Common myeloid progenitor, CD34-positive (primary cell): ENCODE measurements around the gene TNIK.
A peak's percentile ranks its signal among the peaks of the same experiment; 100 is the strongest.

Experiments used
- CTCF ChIA-PET: fragments of 350-600 bp; sonication (Branson Sonifier 250); formaldehyde crosslinking; loops from one replicate; lab custom pipeline; 2021; ENCODE audit warnings: antibody characterized with exemption; lab: Charles Lee
- POLR2A ChIA-PET: fragments of 350-600 bp; sonication (Branson Sonifier 250); formaldehyde crosslinking; loops from one replicate; lab custom pipeline; 2021; ENCODE audit warnings: antibody characterized with exemption; lab: Charles Lee
- DNase-seq, 3 donors: peaks; one replicate each; pipeline versions ENCODE4 v3.0.0 to v3.0.0-alpha.2; 2013
- H3K27ac ChIP-seq, 2 experiments: 1 replicate in 1 of 2; 2 replicates in 1 of 2; pipeline ENCODE4 v1.7.0; 2013; ENCODE audit warnings: inconsistent platforms in 2 of 2, low read length in 2 of 2, mild to moderate bottlenecking in 2 of 2, low read depth in 1 of 2, moderate library complexity in 1 of 2; ENCODE audit not compliant: severe bottlenecking in 2 of 2, insufficient read depth in 1 of 2, poor library complexity in 1 of 2
- H3K27me3 ChIP-seq, 5 experiments: replicated peaks in 2 of 5; 1 replicate in 3 of 5; 2 replicates in 2 of 5; pipeline versions ENCODE4 v1.6.1 to v1.7.0; 2013; ENCODE audit warnings: low read length in 4 of 5, mild to moderate bottlenecking in 2 of 5, moderate library complexity in 2 of 5, inconsistent platforms in 1 of 5; ENCODE audit not compliant: insufficient read depth in 5 of 5, control insufficient read depth in 4 of 5
- H3K36me3 ChIP-seq, 4 experiments: 1 replicate in 2 of 4; 2 replicates in 2 of 4; pipeline versions ENCODE4 v1.6.1 to v1.7.0; 2013; ENCODE audit warnings: low read length in 3 of 4, control low read depth in 1 of 4, mild to moderate bottlenecking in 1 of 4; ENCODE audit not compliant: control insufficient read depth in 4 of 4, insufficient read depth in 4 of 4
- H3K4me1 ChIP-seq, 4 experiments: 1 replicate in 3 of 4; 2 replicates in 1 of 4; pipeline versions ENCODE4 v1.6.1 to v1.7.1; 2013; ENCODE audit warnings: low read length in 3 of 4, mild to moderate bottlenecking in 3 of 4, control low read depth in 1 of 4, inconsistent platforms in 1 of 4, moderate library complexity in 1 of 4; ENCODE audit not compliant: control insufficient read depth in 4 of 4, insufficient read depth in 4 of 4; ENCODE audit errors: control extremely low read depth in 1 of 4
- H3K4me3 ChIP-seq, 7 experiments: 1 replicate in 4 of 7; 2 replicates in 3 of 7; pipeline versions ENCODE4 v1.5.1 to v1.7.0; 2013; ENCODE audit warnings: mild to moderate bottlenecking in 7 of 7, low read length in 6 of 7, moderate library complexity in 6 of 7, inconsistent platforms in 2 of 7, low read depth in 2 of 7, control low read depth in 1 of 7; ENCODE audit not compliant: insufficient read depth in 4 of 7, control insufficient read depth in 1 of 7; ENCODE audit errors: extremely low read depth in 1 of 7
- H3K9me3 ChIP-seq, 5 experiments: 1 replicate in 4 of 5; 2 replicates in 1 of 5; pipeline versions ENCODE4 v1.6.1 to v1.7.1; 2013; ENCODE audit warnings: low read length in 4 of 5, mild to moderate bottlenecking in 2 of 5, inconsistent platforms in 1 of 5, low read depth in 1 of 5, moderate library complexity in 1 of 5; ENCODE audit not compliant: control insufficient read depth in 4 of 5, insufficient read depth in 2 of 5; ENCODE audit errors: control extremely low read depth in 1 of 5
- WGBS: methylation state at CpG from one replicate; pipeline ENCODE4 v1.1.5; 2013; ENCODE audit not compliant: insufficient coverage; 5-methylcytosine and 5-hydroxymethylcytosine counted together

TNIK gene

DNA sequence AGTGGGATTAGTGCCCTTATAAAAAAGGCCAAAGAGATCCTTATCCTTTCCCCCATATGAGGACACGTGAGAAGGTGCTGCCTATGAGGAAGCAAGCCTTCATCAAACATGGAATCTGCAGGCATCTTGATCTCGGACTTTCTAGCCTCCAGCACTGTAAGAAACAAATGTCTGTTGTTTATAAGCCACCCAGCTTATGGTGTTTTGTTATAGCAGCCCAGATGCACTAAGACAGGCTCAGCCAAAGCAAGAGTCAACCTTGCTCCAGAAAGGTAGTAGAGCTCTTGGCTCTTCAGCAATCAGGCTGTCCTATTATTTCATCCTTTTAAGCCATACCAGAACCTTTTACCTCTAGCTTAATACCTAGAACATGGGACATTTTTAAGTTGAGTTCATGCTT lies 12.3 kb upstream of the TNIK start:
- H3K27ac ChIP-seq = no peak overlapping the region
- ChIA-PET CTCF (interaction anchor here (1.1 to 1.4 kb wide), 2 partner anchors 12 to 93 kb away, joined by 3 to 6 read pairs; partner anchors contain the start of gene TNIK), POLR2A (no interaction called here)
- peaks cover 0 to 3% (median 0%) of the 10 kb centered on the region in 4 experiments for H3K4me1 ChIP-seq
- no peaks in the 10 kb centered on the region for H3K36me3 ChIP-seq
- H3K4me3 ChIP-seq = no peak overlapping the region
- DNase-seq = no peak
- H3K27me3 ChIP-seq = no peaks in the 10 kb centered on the region
- no peaks in the 10 kb centered on the region for H3K9me3 ChIP-seq
- WGBS = 90% methylated on average over 2 of the region's 2 CpGs

DNA sequence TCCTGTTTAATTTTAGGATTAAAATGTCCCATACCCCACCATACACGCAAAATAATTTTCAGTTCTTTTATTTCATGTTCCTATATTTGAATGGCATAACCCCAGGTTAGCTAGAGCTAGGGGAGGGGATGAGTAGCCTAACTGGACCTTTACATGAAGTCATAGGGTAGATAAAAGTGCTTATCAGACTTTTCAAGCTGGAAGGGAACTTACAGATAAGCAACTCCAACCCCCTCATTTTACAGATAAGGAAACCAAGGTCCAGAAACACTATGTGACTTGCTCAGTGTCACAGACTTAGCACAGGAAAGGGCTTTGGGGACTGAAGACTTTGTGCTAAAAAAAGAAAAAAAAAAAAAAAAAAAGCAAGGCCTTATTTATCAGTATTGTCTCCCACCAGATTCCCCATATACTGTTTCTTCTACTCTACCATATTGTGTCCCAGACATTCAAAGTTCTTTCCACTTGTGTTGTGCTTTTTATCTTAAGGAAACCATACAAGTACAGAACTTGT lies 10.6 kb upstream of the TNIK start:
- ChIA-PET POLR2A (no interaction called here), CTCF (interaction anchor here (0.6 to 1.5 kb wide), 2 partner anchors 157 to 408 kb away, joined by 3 to 4 read pairs; no protein-coding TSS in a partner anchor)
- peaks cover 0 to 3% (median 0%) of the 10 kb centered on the region in 4 experiments for H3K4me1 ChIP-seq
- H3K36me3 ChIP-seq = no peaks in the 10 kb centered on the region
- peak overlapping the region in 1 of 2 experiments; percentile 69 for H3K27ac ChIP-seq
- H3K27me3 ChIP-seq = no peaks in the 10 kb centered on the region
- no peaks in the 10 kb centered on the region for H3K9me3 ChIP-seq
- no peak overlapping the region for H3K4me3 ChIP-seq
- peak; percentile 45 to 65 (median 50) for DNase-seq
- no CpG with 5 or more reads among the region's 1 CpG for WGBS

DNA sequence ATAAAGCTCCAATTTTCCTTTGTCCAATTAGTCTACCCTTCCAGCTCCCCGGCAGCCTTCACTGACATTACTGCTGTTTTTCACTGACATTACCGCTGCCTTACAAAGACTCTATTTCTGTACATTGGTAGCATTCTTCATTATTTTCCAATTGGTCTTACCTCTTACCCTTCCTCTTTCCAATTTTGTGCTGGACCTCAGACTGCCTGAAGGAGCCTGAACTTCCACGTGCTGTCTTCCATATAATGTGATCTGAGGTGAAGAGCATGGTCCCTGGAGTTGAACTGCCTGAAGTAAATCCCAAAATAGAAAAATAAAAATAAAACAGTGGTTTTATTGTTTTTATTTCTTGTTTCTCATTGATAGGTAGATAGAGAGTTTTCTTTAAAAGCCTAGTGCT lies 9.2 kb upstream of the TNIK start:
- ChIA-PET POLR2A (no interaction called here), CTCF (interaction anchor here (1.3 to 1.4 kb wide), 2 partner anchors 21 to 102 kb away, joined by 3 to 4 read pairs; no protein-coding TSS in a partner anchor)
- no peak for DNase-seq
- Histone ChIP-seq H3K27ac (no peak overlapping the region), H3K4me3 (no peak overlapping the region), H3K36me3 (no peaks in the 10 kb centered on the region), H3K9me3 (no peaks in the 10 kb centered on the region), H3K27me3 (no peaks in the 10 kb centered on the region), H3K4me1 (peaks cover 0 to 3% (median 0%) of the 10 kb centered on the region in 4 experiments)
- 100% methylated on average over 1 of the region's 3 CpGs for WGBS

DNA sequence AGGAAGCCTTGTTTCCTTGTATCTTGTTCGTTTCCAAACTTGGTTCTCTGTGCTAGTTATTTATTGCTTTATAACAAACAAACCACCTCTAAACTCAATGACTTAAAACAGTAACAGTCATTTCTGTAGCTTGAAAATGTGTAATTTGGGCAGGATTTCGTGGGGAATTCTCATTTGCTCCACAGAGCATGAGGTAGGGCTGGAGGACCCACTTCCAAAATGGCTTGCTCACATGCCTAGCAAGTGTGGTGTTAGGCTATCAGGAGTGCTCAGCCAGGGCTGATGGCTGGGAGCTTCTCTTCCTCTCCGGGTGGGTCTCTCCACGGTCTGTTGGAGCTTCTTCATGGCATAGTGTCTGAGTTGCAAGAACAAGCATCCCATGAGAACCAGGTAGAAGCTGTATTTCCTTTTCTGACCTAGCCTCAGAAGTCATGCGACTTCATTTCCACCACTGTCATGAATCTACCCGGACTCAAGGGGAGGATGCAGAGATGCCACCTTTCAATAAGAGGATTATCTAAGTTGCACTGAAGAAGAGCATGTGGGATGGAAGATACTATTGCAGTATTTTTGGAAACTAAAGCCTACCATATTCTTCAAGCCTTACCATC lies 8.2 kb upstream of the TNIK start:
- H3K36me3 ChIP-seq = no peaks in the 10 kb centered on the region
- H3K27me3 ChIP-seq = no peaks in the 10 kb centered on the region
- no peaks in the 10 kb centered on the region for H3K9me3 ChIP-seq
- H3K27ac ChIP-seq = no peak overlapping the region
- WGBS = 83% methylated on average over 3 of the region's 6 CpGs
- no peak overlapping the region for H3K4me3 ChIP-seq
- H3K4me1 ChIP-seq = peaks cover 0 to 3% (median 0%) of the 10 kb centered on the region in 4 experiments
- no peak for DNase-seq
- POLR2A ChIA-PET = interaction anchor here (0.6 kb wide), 1 partner anchor 356 kb away, joined by 3 read pairs; no protein-coding TSS in a partner anchor
- CTCF ChIA-PET = interaction anchor here (0.8 to 1.4 kb wide), 3 partner anchors 9 to 101 kb away, joined by 3 to 4 read pairs (median 3); no protein-coding TSS in a partner anchor

DNA sequence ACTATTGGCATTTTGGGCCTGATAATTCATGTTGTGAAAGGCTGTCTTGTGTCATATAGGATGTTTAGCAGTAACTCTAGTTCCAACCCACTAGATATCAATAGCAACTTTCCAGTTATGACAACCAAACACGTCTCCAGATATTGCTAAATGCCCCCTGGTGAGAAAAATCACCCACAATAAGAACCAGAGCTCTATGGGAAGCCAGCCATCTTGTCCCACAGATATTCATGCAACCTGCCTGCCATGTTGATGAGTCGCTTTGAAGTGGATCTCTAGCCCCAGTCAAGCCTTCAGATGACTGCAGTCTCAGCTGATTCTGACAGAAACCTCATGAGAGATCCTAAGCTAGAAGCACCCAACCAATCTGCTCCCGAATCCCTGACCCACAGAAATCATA lies 5.6 kb upstream of the TNIK start:
- Histone ChIP-seq H3K27me3 (no peaks in the 10 kb centered on the region), H3K4me1 (peaks cover 0 to 10% (median 8%) of the 10 kb centered on the region in 4 experiments), H3K4me3 (no peak overlapping the region), H3K27ac (no peak overlapping the region), H3K9me3 (no peaks in the 10 kb centered on the region), H3K36me3 (no peaks in the 10 kb centered on the region)
- ChIA-PET CTCF (no interaction called here), POLR2A (no interaction called here)
- whole genome bisulfite sequencing = 100% methylated on average over 1 of the region's 3 CpGs
- DNase-seq = no peak

DNA sequence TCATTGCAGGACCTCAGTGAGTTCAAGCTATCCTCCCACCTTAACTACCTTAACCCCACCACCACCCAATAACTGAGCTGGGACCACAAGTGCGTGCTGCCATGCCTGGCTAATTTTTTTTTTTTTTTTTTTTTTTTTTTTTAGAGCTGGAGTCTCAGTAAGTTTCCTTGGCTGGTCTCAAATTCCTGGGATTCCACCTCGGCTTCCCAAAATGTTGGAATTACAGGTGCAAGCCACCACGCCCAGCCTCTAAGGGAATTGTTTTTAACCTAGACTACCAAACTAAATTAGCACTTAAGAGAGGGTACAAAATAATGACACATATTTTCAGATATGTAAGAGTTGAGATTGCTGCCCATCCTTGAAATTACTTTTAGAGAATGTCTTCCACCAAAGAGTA lies 4.3 kb upstream of the TNIK start:
- ChIA-PET POLR2A (interaction anchor here (0.7 kb wide), 1 partner anchor 44 kb away, joined by 3 read pairs; no protein-coding TSS in a partner anchor), CTCF (no interaction called here)
- Histone ChIP-seq H3K27ac (no peak overlapping the region), H3K4me3 (no peak overlapping the region), H3K27me3 (no peaks in the 10 kb centered on the region), H3K36me3 (no peaks in the 10 kb centered on the region), H3K9me3 (no peaks in the 10 kb centered on the region), H3K4me1 (peaks cover 2 to 10% (median 8%) of the 10 kb centered on the region in 4 experiments)
- no CpG with 5 or more reads among the region's 3 CpGs for WGBS
- no peak for DNase-seq

DNA sequence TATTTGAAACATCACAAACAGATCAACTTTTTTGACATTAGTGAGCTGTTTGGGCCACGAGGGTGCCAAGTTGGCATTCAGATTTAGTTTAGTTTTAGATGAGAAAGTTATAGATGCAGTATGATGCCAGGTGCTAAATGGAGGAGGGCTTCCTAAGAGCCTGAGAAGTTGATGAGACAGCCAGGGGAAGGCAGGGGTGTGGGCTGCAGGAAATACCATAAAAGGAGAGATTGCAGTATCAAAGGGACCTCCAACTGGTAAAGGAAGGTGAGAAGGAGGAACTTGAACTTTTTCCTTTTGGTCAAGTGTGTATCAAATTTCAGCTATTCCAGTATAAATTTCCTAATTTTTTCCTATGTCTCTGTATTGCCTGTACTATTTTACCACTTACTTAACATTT lies 2.0 kb upstream of the TNIK start:
- H3K9me3 ChIP-seq = no peaks in the 10 kb centered on the region
- WGBS = no CpG with 5 or more reads among the region's 1 CpG
- H3K27ac ChIP-seq = peak overlapping the region in 1 of 2 experiments; percentile 79
- ChIA-PET POLR2A (no interaction called here), CTCF (interaction anchor here (1.2 to 2.6 kb wide), 2 partner anchors 33 to 103 kb away, joined by 3 to 7 read pairs; no protein-coding TSS in a partner anchor)
- H3K27me3 ChIP-seq = no peaks in the 10 kb centered on the region
- peak in 2 of 3 donors; percentile 29 to 34 for DNase-seq
- peak overlapping the region in 3 of 7 experiments; percentile 36 to 96 (median 93) for H3K4me3 ChIP-seq
- peaks cover 14 to 32% (median 21%) of the 10 kb centered on the region in 4 experiments for H3K4me1 ChIP-seq
- no peaks in the 10 kb centered on the region for H3K36me3 ChIP-seq
